H9 (cell line): ENCODE data around the gene CLPTM1L. TPM values are rescaled to one million over a fixed set of nuclear protein-coding genes. Genes with fewer than 3 reads are reported as not detected.
"Not testable (repeated sequence)": the region's sequence is repeated elsewhere in the genome, so short reads cannot be mapped to it uniquely, and the experiment has no call there.

Experiments
- DNase-seq: peaks from one replicate; pipeline ENCODE4 v3.0.0-alpha.2; 2017
- H2AFZ ChIP-seq: one replicate; pipeline ENCODE4 v1.6.1; 2013; ENCODE audit warnings: mild to moderate bottlenecking, low read length, control low read depth, moderate library complexity
- H2AK5ac ChIP-seq: 2 replicates; pipeline ENCODE4 v1.6.1; 2013; ENCODE audit warnings: low read length, control low read depth, mixed read lengths; ENCODE audit not compliant: insufficient read length
- H2BK120ac ChIP-seq: one replicate; pipeline ENCODE4 v1.6.1; 2013; ENCODE audit warnings: low read depth, mild to moderate bottlenecking, low read length, control low read depth, inconsistent platforms; ENCODE audit not compliant: poor library complexity, severe bottlenecking
- H2BK12ac ChIP-seq: 2 replicates; pipeline ENCODE4 v1.6.1; 2013; ENCODE audit warnings: low read length, control low read depth, mixed read lengths, low read depth; ENCODE audit not compliant: insufficient read length
- H2BK15ac ChIP-seq: 2 replicates; pipeline ENCODE4 v1.6.1; 2013; ENCODE audit warnings: low read depth, low read length, control low read depth
- H2BK20ac ChIP-seq: one replicate; pipeline ENCODE4 v1.6.1; 2013; ENCODE audit warnings: low read depth, mild to moderate bottlenecking, low read length, control low read depth, inconsistent platforms; ENCODE audit not compliant: poor library complexity, severe bottlenecking
- H2BK5ac ChIP-seq: 2 replicates; pipeline ENCODE4 v1.6.1; 2013; ENCODE audit warnings: low read length, control low read depth, mixed read lengths; ENCODE audit not compliant: insufficient read length
- H3K14ac ChIP-seq: 2 replicates; pipeline ENCODE4 v1.6.1; 2013; ENCODE audit warnings: low read length, control low read depth; ENCODE audit not compliant: insufficient read depth
- H3K18ac ChIP-seq: 2 replicates; pipeline ENCODE4 v1.6.1; 2013; ENCODE audit warnings: low read depth, mild to moderate bottlenecking, mixed read lengths, low read length, control low read depth; ENCODE audit not compliant: insufficient read length
- H3K23ac ChIP-seq: 2 replicates; pipeline ENCODE4 v1.6.1; 2013; ENCODE audit warnings: low read length, control low read depth, mixed read lengths, low read depth; ENCODE audit not compliant: insufficient read length
- H3K23me2 ChIP-seq: 2 replicates; pipeline ENCODE4 v1.6.1; 2013; ENCODE audit warnings: low read depth, mild to moderate bottlenecking, mixed read lengths, low read length, control low read depth; ENCODE audit not compliant: insufficient read length, poor library complexity, severe bottlenecking
- H3K27ac ChIP-seq: 2 replicates; pipeline ENCODE4 v1.5.1; 2013; ENCODE audit warnings: low read length, control low read depth, mixed read lengths, low read depth; ENCODE audit not compliant: insufficient read length
- H3K27me3 ChIP-seq: 2 replicates; pipeline ENCODE4 v1.6.1; 2013; ENCODE audit warnings: low read length, control low read depth, inconsistent platforms; ENCODE audit not compliant: insufficient read depth
- H3K4ac ChIP-seq: 2 replicates; pipeline ENCODE4 v1.6.1; 2013; ENCODE audit warnings: low read depth, mild to moderate bottlenecking, control low read depth, inconsistent platforms, low read length, moderate library complexity
- H3K4me1 ChIP-seq: 2 replicates; pipeline ENCODE4 v1.6.1; 2013; ENCODE audit warnings: low read length, control low read depth, inconsistent platforms; ENCODE audit not compliant: insufficient read depth
- H3K4me2 ChIP-seq: 2 replicates; pipeline ENCODE4 v1.6.1; 2013; ENCODE audit warnings: low read length, control low read depth, mixed read lengths; ENCODE audit not compliant: insufficient read length, insufficient read depth
- H3K56ac ChIP-seq: 2 replicates; pipeline ENCODE4 v1.6.1; 2013; ENCODE audit warnings: low read depth, mild to moderate bottlenecking, mixed read lengths, low read length, control low read depth; ENCODE audit not compliant: insufficient read length
- H3K79me1 ChIP-seq: 2 replicates; pipeline ENCODE4 v1.6.1; 2013; ENCODE audit warnings: low read depth, mild to moderate bottlenecking, moderate library complexity, low read length, control low read depth, inconsistent platforms; ENCODE audit not compliant: insufficient read depth, poor library complexity, severe bottlenecking
- H3K79me2 ChIP-seq: 2 replicates; pipeline ENCODE4 v1.6.1; 2013; ENCODE audit warnings: low read length, control low read depth, inconsistent platforms; ENCODE audit not compliant: insufficient read depth
- H3K9ac ChIP-seq: 2 replicates; pipeline ENCODE4 v1.6.1; 2013; ENCODE audit warnings: low read length, control low read depth, mixed read lengths; ENCODE audit not compliant: insufficient read length; ENCODE audit errors: extremely low read depth
- H3K9me3 ChIP-seq: one replicate; pipeline ENCODE4 v1.6.1; 2013; ENCODE audit warnings: low read depth, low read length, inconsistent platforms; ENCODE audit not compliant: control insufficient read depth
- H3T11ph ChIP-seq: one replicate; pipeline ENCODE4 v1.6.1; 2013; ENCODE audit warnings: mild to moderate bottlenecking, low read length, control low read depth, inconsistent platforms
- H4K20me1 ChIP-seq: one replicate; pipeline ENCODE4 v1.6.1; 2013; ENCODE audit not compliant: control insufficient read depth, insufficient read length, insufficient read depth
- H4K5ac ChIP-seq: 2 replicates; pipeline ENCODE4 v1.6.1; 2013; ENCODE audit warnings: low read depth, mild to moderate bottlenecking, mixed read lengths, low read length, control low read depth; ENCODE audit not compliant: insufficient read length
- H4K8ac ChIP-seq: replicated peaks from 2 replicates; pipeline ENCODE4 v1.6.1; 2013; ENCODE audit warnings: low read length, control low read depth, mixed read lengths, low read depth; ENCODE audit not compliant: insufficient read length
- H4K91ac ChIP-seq: 2 replicates; pipeline ENCODE4 v1.6.1; 2013; ENCODE audit warnings: low read depth, mild to moderate bottlenecking, moderate library complexity, mixed read lengths, low read length, control low read depth; ENCODE audit not compliant: insufficient read length
- H3K27ac Mint-ChIP-seq, 3 experiments: 2 replicates in 2 of 3; 3 replicates in 1 of 3; pipeline ENCODE4 v1.8.0; 2020 to 2021; ENCODE audit warnings: mixed read lengths in 3 of 3, mild to moderate bottlenecking in 1 of 3, moderate library complexity in 1 of 3
- H3K27me3 Mint-ChIP-seq: 2 replicates; pipeline ENCODE4 v1.8.0; 2021; ENCODE audit warnings: low read depth, mild to moderate bottlenecking, moderate library complexity, mixed read lengths
- H3K36me3 Mint-ChIP-seq, 3 experiments: 2 replicates in 2 of 3; 3 replicates in 1 of 3; pipeline ENCODE4 v1.8.0; 2020 to 2021; ENCODE audit warnings: low read depth in 3 of 3, mixed read lengths in 3 of 3; ENCODE audit not compliant: insufficient read depth in 1 of 3
- H3K4me1 Mint-ChIP-seq, 2 experiments: 2 replicates each; pipeline ENCODE4 v1.8.0; 2020; ENCODE audit warnings: mixed read lengths in 2 of 2
- H3K4me3 Mint-ChIP-seq, 2 experiments: 2 replicates in 1 of 2; 3 replicates in 1 of 2; pipeline ENCODE4 v1.8.0; 2020 to 2021; ENCODE audit warnings: mild to moderate bottlenecking in 2 of 2, mixed read lengths in 2 of 2, moderate library complexity in 1 of 2
- H3K9me3 Mint-ChIP-seq, 2 experiments: 2 replicates in 1 of 2; 3 replicates in 1 of 2; pipeline ENCODE4 v1.8.0; 2020; ENCODE audit warnings: mild to moderate bottlenecking in 2 of 2, mixed read lengths in 2 of 2, moderate library complexity in 1 of 2
- WGBS: extraction: QIAGEN DNeasy Blood & Tissue Kit; methylation state at CpG from one replicate; pipeline ENCODE4 v1.1.7; 2013; ENCODE audit warnings: missing lambda C conversion rate, low lambda C conversion rate, mixed read lengths; ENCODE audit not compliant: insufficient read length; ENCODE audit errors: extremely low coverage; 5-methylcytosine and 5-hydroxymethylcytosine counted together
- total RNA-seq: library from RNA; stranded (reverse); gene quantifications from 2 replicates; pipeline ENCODE4 v1.2.1, GENCODE V29; 2021
- TF ChIP-seq, protein P1 (sequence below): fragments of 200-600 bp; sonication (generic); conservative IDR thresholded peaks from 3 replicates; pipeline ENCODE4 v1.8.0; 2021; ENCODE audit warnings: antibody characterized with exemption, mild to moderate bottlenecking

Gene CLPTM1L
- total RNA-seq, 1 experiment from 2014 or later = 108 TPM

GRCh38 chr5:1341863-1342262 lies 3.0 kb downstream of the CLPTM1L start:
- peaks cover 13 to 17% of the 10 kb centered on the region in 2 experiments for H3K4me1 Mint-ChIP-seq
- Histone ChIP-seq H3K9me3 (no peaks in the 10 kb centered on the region), H4K20me1 (no peaks in the 10 kb centered on the region), H3K14ac (no peak overlapping the region), H2BK15ac (no peak overlapping the region), H4K8ac (no peak overlapping the region), H3K9ac (no peak overlapping the region), H3K4me2 (no peak overlapping the region), H3K27ac (no peak overlapping the region), H2BK5ac (no peak overlapping the region), H3K23ac (no peak overlapping the region), H2AFZ (no peak overlapping the region), H2BK20ac (no peak overlapping the region), H2BK12ac (no peak overlapping the region), H3K18ac (no peak overlapping the region), H3K27me3 (no peaks in the 10 kb centered on the region), H3K79me1 (peaks cover 5% of the 10 kb centered on the region), H3K4ac (no peak overlapping the region), H2AK5ac (no peak overlapping the region), H3K79me2 (peaks cover 7% of the 10 kb centered on the region; the same call in 1 of the 2 replicates), H3T11ph (no peak overlapping the region), H3K56ac (no peak overlapping the region), H4K5ac (no peak overlapping the region), H4K91ac (no peak overlapping the region), H3K4me1 (no peaks in the 10 kb centered on the region), H3K23me2 (peaks cover 11% of the 10 kb centered on the region), H2BK120ac (no peak overlapping the region)
- H3K9me3 Mint-ChIP-seq = no peaks in the 10 kb centered on the region
- TF ChIP-seq, protein P1, sequence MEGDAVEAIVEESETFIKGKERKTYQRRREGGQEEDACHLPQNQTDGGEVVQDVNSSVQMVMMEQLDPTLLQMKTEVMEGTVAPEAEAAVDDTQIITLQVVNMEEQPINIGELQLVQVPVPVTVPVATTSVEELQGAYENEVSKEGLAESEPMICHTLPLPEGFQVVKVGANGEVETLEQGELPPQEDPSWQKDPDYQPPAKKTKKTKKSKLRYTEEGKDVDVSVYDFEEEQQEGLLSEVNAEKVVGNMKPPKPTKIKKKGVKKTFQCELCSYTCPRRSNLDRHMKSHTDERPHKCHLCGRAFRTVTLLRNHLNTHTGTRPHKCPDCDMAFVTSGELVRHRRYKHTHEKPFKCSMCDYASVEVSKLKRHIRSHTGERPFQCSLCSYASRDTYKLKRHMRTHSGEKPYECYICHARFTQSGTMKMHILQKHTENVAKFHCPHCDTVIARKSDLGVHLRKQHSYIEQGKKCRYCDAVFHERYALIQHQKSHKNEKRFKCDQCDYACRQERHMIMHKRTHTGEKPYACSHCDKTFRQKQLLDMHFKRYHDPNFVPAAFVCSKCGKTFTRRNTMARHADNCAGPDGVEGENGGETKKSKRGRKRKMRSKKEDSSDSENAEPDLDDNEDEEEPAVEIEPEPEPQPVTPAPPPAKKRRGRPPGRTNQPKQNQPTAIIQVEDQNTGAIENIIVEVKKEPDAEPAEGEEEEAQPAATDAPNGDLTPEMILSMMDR = no peak
- no peak for DNase-seq
- no CpG with 5 or more reads among the region's 15 CpGs for WGBS
- H3K27me3 Mint-ChIP-seq = no peaks in the 10 kb centered on the region
- no peak overlapping the region for H3K27ac Mint-ChIP-seq
- H3K36me3 Mint-ChIP-seq = peaks cover 33 to 61% (median 59%) of the 10 kb centered on the region in 3 experiments
- H3K4me3 Mint-ChIP-seq = no peak overlapping the region

DNA sequence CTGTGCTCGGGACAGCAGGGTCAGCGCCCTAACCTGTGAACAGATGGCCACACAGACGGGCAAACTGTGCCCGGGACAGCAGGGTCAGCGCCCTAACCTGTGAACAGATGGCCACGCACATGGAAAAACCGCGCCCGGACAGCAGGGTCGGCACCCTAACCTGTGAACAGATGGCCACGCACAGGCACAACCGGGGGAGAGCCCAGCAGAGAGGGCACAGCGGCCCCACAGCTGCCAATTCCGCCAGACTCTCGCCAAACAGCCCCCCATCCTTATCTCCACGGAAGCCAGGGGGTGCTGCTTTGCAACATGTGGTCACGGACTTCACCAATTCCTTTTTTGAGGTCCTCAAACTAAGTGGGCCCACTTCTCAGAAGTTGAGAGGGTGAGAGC lies 5.1 kb downstream of the CLPTM1L start:
- H3K9ac ChIP-seq, H3K18ac ChIP-seq, H3K14ac ChIP-seq, H2BK5ac ChIP-seq, H3K27ac ChIP-seq, H4K91ac ChIP-seq, H4K5ac ChIP-seq, H3K4me1 ChIP-seq, H2AK5ac ChIP-seq, H4K20me1 ChIP-seq, H4K8ac ChIP-seq, H3K23me2 ChIP-seq, H3K9me3 ChIP-seq, H3K9me3 Mint-ChIP-seq, H2BK15ac ChIP-seq, H3K23ac ChIP-seq, H2BK20ac ChIP-seq, H3K79me2 ChIP-seq, H3K4me2 ChIP-seq, H3K4ac ChIP-seq, H3K79me1 ChIP-seq, H2AFZ ChIP-seq, H2BK12ac ChIP-seq, H3K4me1 Mint-ChIP-seq, H3T11ph ChIP-seq, H3K27me3 Mint-ChIP-seq, H2BK120ac ChIP-seq, DNase-seq, H3K56ac ChIP-seq, H3K27ac Mint-ChIP-seq, H3K4me3 Mint-ChIP-seq, H3K27me3 ChIP-seq: not testable (repeated sequence)
- H3K36me3 Mint-ChIP-seq = peaks cover 46 to 80% (median 79%) of the 10 kb centered on the region in 3 experiments
- no CpG with 5 or more reads among the region's 17 CpGs for WGBS
